GM12891 (cell line): ENCODE results near the gene CLMP.
"Not testable (repeated sequence)": the region's sequence is repeated elsewhere in the genome, so short reads cannot be mapped to it uniquely, and the experiment has no call there.

ENCODE experiments used
- DNase-seq: peaks from one replicate; pipeline ENCODE4 v3.0.0; 2011; ENCODE audit warnings: low spot score; ENCODE audit not compliant: insufficient read length
- FAIRE-seq: peaks from 2 replicates; lab custom pipeline; 2011; peaks lifted over from hg19 to GRCh38; lab: Jason Lieb, UNC
- PAX5 ChIP-seq: IDR thresholded peaks from 2 replicates; pipeline ENCODE4 v1.6.1; 2011; ENCODE audit warnings: low read length, moderate library complexity, mild to moderate bottlenecking; ENCODE audit not compliant: insufficient read depth, severe bottlenecking
- POLR2A ChIP-seq: IDR thresholded peaks from 2 replicates; pipeline ENCODE4 v1.6.1; 2011; ENCODE audit warnings: low read depth, low read length, control low read depth
- POLR2AphosphoS5 ChIP-seq: IDR thresholded peaks from 2 replicates; pipeline ENCODE4 v1.6.1; 2011; ENCODE audit warnings: low read depth, low read length, control low read depth
- POU2F2 ChIP-seq: IDR thresholded peaks from 2 replicates; pipeline ENCODE4 v1.6.1; 2011; ENCODE audit warnings: low read depth, mild to moderate bottlenecking, control low read depth, low read length, moderate library complexity
- SPI1 ChIP-seq: IDR thresholded peaks from 2 replicates; pipeline ENCODE4 v1.6.1; 2011; ENCODE audit warnings: low read depth, low read length, control low read depth
- TAF1 ChIP-seq: IDR thresholded peaks from 2 replicates; pipeline ENCODE4 v1.6.1; 2011; ENCODE audit warnings: low read depth, low read length, control low read depth

CLMP gene

GRCh38 chr11:123062892-123063825, 131.9 kb downstream of the CLMP start:
- FAIRE-seq: no peak
- TF ChIP-seq POLR2A: no peak; the same call in none of the 2 replicates
- 0 out of 2 replicates have a peak, but pooled peaks have one; percentile 1 for TF ChIP-seq POLR2AphosphoS5
- peak; percentile 44; the same call in 1 of the 2 replicates for TF ChIP-seq TAF1
- no peak for TF ChIP-seq PAX5
- no peak for TF ChIP-seq SPI1
- TF ChIP-seq POU2F2: no peak

DNA sequence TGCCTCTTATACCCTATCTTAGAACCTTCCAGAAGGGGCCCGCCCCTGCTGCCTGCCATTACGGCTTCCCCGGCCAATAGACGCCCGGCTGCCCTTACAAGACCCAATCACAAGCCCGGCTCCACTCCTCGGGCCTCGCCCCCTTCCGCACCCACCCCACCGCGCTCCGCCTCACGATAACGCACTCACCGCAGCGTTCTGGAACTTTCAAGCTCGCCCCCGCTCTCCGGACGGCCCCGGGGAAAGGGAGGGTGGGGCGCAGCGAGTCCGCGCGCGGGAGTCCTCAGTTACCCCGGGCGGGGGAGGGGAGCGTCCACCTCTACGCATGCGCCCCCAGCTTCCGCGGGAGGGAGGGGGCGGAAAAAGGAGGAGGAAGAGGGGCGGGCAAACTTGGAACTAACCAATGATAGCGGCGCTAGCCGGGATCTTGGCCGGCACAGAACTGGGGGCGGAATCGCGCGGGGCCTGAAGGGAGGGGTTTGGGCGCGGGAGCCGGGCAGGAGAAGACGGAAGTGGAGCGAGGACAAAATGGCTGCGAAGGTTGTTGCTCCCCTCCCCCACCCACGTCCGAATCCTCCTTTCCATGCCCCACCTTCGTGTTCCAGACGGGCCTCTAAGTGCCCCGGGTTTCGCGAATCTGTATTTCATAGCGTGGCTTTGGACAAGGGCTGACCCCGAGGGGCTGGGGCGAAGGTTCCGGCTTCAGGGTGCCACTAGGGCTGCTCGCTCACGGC, 132.7 kb downstream of the CLMP start:
- DNase-seq (peak; percentile 80), FAIRE-seq (peak; percentile 90)
- TF ChIP-seq SPI1: peak; percentile 76
- TF ChIP-seq POLR2A: peak; percentile 49
- TF ChIP-seq TAF1: peak; percentile 85
- no peak; the same call in 1 of the 2 replicates for TF ChIP-seq POU2F2

More at GRCh38 chr11:123062892-123063825, 131.9 kb downstream of the CLMP start:
- DNase-seq: no peak

DNA sequence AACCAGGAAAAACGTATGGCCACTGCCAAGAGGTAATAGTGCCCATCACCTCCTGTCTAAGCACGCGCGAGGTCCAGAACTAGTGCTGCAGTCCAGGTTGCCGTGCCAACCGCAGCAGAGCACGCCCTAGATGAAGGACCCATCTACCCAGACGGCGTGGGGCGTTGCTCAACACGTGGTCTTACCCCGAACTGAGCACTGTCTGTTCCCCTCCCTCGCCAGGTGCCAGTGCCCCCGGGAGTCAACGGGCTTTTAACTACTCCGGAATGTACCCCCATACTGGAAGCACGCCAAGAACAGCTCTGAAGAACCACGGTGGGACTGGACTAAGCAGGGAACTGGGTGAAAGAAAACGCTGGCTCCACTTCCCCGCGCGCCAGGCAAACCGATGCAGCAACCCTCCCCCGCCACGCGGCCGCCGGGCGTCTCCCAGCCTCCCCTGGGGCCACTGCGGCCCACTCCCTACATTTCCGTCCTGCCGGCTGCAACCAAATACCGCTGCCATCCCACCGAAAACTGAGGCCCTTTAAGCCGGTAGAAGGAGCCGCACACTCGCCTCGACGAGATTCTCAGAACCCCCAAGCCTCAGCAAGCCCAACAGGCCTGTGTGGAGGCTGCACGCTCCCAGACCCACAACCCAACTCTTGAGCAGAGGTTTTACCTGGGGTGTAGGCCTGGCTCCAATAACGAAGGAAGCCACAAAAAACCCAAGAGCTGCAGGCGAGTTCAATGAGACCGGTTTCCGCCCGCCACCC, 133.5 kb downstream of the CLMP start, which contains the start of gene HSPA8:
TSS of gene HSPA8 (minus strand) at position 734 of the 755 bp plus-strand sequence. CDS start 812 bp downstream, outside the sequence.
- TF ChIP-seq PAX5 (no peak), POU2F2 (peak; percentile 89), SPI1 (no peak), POLR2AphosphoS5 (peak; percentile 98), POLR2A (peak; percentile 99), TAF1 (peak; percentile 93)
- peak; percentile 52 for FAIRE-seq
- no peak for DNase-seq

- DNase-seq: no peak
- TF ChIP-seq POU2F2 (no peak), TAF1 (no peak), SPI1 (no peak), POLR2A (peak; percentile 23; the same call in 1 of the 2 replicates), PAX5 (no peak), POLR2AphosphoS5 (no peak)
These were observed 134.6 kb downstream of the CLMP start for GRCh38 chr11:123060277-123061000.

DNA sequence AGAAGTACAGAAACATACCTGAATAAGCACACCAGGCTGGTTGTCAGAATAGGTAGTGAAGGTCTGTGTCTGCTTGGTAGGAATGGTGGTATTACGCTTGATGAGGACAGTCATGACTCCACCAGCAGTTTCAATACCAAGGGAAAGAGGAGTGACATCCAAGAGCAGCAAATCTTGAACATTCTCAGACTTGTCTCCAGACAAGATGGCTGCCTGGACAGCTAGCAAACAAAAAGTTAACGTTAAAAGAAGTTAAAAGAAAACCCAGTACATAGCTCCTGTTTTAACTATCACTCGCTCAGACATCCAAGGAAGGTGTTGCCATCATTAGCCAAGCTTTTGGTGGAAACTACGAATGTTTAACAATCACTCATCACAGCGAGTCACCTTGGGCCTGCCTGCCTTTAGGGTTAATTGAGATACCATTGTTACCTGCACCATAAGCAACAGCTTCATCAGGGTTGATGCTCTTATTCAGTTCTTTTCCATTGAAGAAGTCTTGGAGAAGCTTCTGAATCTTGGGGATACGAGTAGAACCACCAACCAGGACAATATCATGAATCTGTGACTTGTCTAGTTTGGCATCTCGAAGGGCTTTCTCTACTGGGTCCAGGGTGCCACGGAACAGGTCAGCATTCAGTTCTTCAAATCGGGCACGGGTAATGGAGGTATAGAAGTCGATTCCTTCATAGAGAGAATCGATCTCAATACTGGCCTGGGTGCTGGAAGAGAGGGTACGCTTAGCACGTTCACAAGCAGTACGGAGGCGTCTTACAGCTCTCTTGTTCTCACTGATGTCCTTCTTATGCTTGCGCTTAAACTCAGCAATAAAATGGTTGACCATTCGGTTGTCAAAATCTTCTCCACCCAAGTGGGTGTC, 135.8 kb downstream of the CLMP start:
- FAIRE-seq, DNase-seq: not testable (repeated sequence)

More at GRCh38 chr11:123060277-123061000, 134.6 kb downstream of the CLMP start:
- no peak for FAIRE-seq

GRCh38 chr11:123057661-123058305, 137.3 kb downstream of the CLMP start:
- TF ChIP-seq POLR2AphosphoS5 (0 out of 2 replicates have a peak, but pooled peaks have one; percentile 20), TAF1 (no peak)
- DNase-seq (no peak), FAIRE-seq (no peak)

GRCh38 chr11:123056835-123057491, 138.1 kb downstream of the CLMP start:
- DNase-seq (no peak), FAIRE-seq (no peak)
- TF ChIP-seq TAF1: no peak
- peak; percentile 64 for TF ChIP-seq POLR2AphosphoS5
- TF ChIP-seq PAX5: no peak
- TF ChIP-seq POLR2A: peak; percentile 20; the same call in 1 of the 2 replicates
- no peak for TF ChIP-seq POU2F2
